Measurements from ENCODE around the gene ZFPL1.
A peak's percentile ranks its signal among the peaks of the same experiment; 100 is the strongest.

Gene ZFPL1

GRCh38 chr11:65083834-65084597 lies at the start of gene ZFPL1, which contains the start of gene CDCA5:
Gene ZFPL1 (plus strand): TSS chr11:65084222. CDS start chr11:65084699, 477 bp downstream.
Gene CDCA5 (minus strand): TSS chr11:65084040. CDS start chr11:65083978, 62 bp downstream.
- Histone ChIP-seq H3K9ac (ENCODE audit: low read depth, low read length) (peak within 1 kb of the TSS; percentile 99), H3K36me3 (ENCODE audit: insufficient read depth, low read depth, low read length) (peaks cover 64% of the 10 kb centered on the region), H3K27me3 (ENCODE audit: insufficient read depth, low read length) (no peaks in the 10 kb centered on the region), H3K4me3 (ENCODE audit: low read length) (peak within 1 kb of the TSS; percentile 97), H3K4me1 (ENCODE audit: insufficient read depth, low read length) (peaks cover 10% of the 10 kb centered on the region), H3K9me3 (ENCODE audit: insufficient read depth, low read depth, low read length) (no peaks in the 10 kb centered on the region), H3K27ac (ENCODE audit: low read length) (peak within 1 kb of the TSS; percentile 86)

GRCh38 chr11:65034423-65034822 lies 49.6 kb upstream of the ZFPL1 start:
- Histone ChIP-seq H3K9me3 (ENCODE audit: insufficient read depth, low read depth, low read length) (no peaks in the 10 kb centered on the region), H3K27me3 (ENCODE audit: insufficient read depth, low read length) (no peaks in the 10 kb centered on the region), H3K36me3 (ENCODE audit: insufficient read depth, low read depth, low read length) (peaks cover 7% of the 10 kb centered on the region), H3K27ac (ENCODE audit: low read length) (no peak overlapping the region), H3K9ac (ENCODE audit: low read depth, low read length) (no peak overlapping the region), H3K4me1 (ENCODE audit: insufficient read depth, low read length) (no peaks in the 10 kb centered on the region), H3K4me3 (ENCODE audit: low read length) (no peak overlapping the region)

GRCh38 chr11:65035579-65035978 lies 48.4 kb upstream of the ZFPL1 start:
- Histone ChIP-seq H3K4me3 (ENCODE audit: low read length) (no peak overlapping the region), H3K9ac (ENCODE audit: low read depth, low read length) (no peak overlapping the region), H3K27ac (ENCODE audit: low read length) (no peak overlapping the region), H3K36me3 (ENCODE audit: insufficient read depth, low read depth, low read length) (peaks cover 7% of the 10 kb centered on the region), H3K4me1 (ENCODE audit: insufficient read depth, low read length) (no peaks in the 10 kb centered on the region), H3K27me3 (ENCODE audit: insufficient read depth, low read length) (no peaks in the 10 kb centered on the region), H3K9me3 (ENCODE audit: insufficient read depth, low read depth, low read length) (no peaks in the 10 kb centered on the region)

GRCh38 chr11:65036931-65037330 lies 47.1 kb upstream of the ZFPL1 start:
- H3K36me3 ChIP-seq (ENCODE audit: insufficient read depth, low read depth, low read length) = peaks cover 7% of the 10 kb centered on the region
- no peaks in the 10 kb centered on the region for H3K4me1 ChIP-seq (ENCODE audit: insufficient read depth, low read length)
- H3K4me3 ChIP-seq (ENCODE audit: low read length) = no peak overlapping the region
- no peak overlapping the region for H3K27ac ChIP-seq (ENCODE audit: low read length)
- no peaks in the 10 kb centered on the region for H3K9me3 ChIP-seq (ENCODE audit: insufficient read depth, low read depth, low read length)
- no peak overlapping the region for H3K9ac ChIP-seq (ENCODE audit: low read depth, low read length)
- no peaks in the 10 kb centered on the region for H3K27me3 ChIP-seq (ENCODE audit: insufficient read depth, low read length)

- Histone ChIP-seq H3K9me3 (ENCODE audit: insufficient read depth, low read depth, low read length) (no peaks in the 10 kb centered on the region), H3K27ac (ENCODE audit: low read length) (no peak overlapping the region), H3K4me3 (ENCODE audit: low read length) (peak overlapping the region; percentile 91), H3K36me3 (ENCODE audit: insufficient read depth, low read depth, low read length) (peaks cover 29% of the 10 kb centered on the region), H3K27me3 (ENCODE audit: insufficient read depth, low read length) (no peaks in the 10 kb centered on the region), H3K4me1 (ENCODE audit: insufficient read depth, low read length) (no peaks in the 10 kb centered on the region), H3K9ac (ENCODE audit: low read depth, low read length) (peak overlapping the region; percentile 74; the same call in 1 of the 2 replicates)
Observed at GRCh38 chr11:65040520-65040846, 43.5 kb upstream of the ZFPL1 start.

GRCh38 chr11:65040847-65041622 lies 43.0 kb upstream of the ZFPL1 start, which contains the start of gene SAC3D1:
Gene SAC3D1 (plus strand): TSS chr11:65041210. CDS start chr11:65041293, 83 bp downstream.
- H3K9me3 ChIP-seq (ENCODE audit: insufficient read depth, low read depth, low read length) = no peaks in the 10 kb centered on the region
- no peaks in the 10 kb centered on the region for H3K4me1 ChIP-seq (ENCODE audit: insufficient read depth, low read length)
- peaks cover 29% of the 10 kb centered on the region for H3K36me3 ChIP-seq (ENCODE audit: insufficient read depth, low read depth, low read length)
- peak within 1 kb of the TSS; percentile 56 for H3K27ac ChIP-seq (ENCODE audit: low read length)
- no peaks in the 10 kb centered on the region for H3K27me3 ChIP-seq (ENCODE audit: insufficient read depth, low read length)
- H3K9ac ChIP-seq (ENCODE audit: low read depth, low read length) = peak within 1 kb of the TSS; percentile 74; the same call in 1 of the 2 replicates
- H3K4me3 ChIP-seq (ENCODE audit: low read length) = peak within 1 kb of the TSS; percentile 91

- no peak overlapping the region for H3K9ac ChIP-seq (ENCODE audit: low read depth, low read length)
- H3K4me3 ChIP-seq (ENCODE audit: low read length) = peak overlapping the region; percentile 91; the same call in 1 of the 2 replicates
- no peaks in the 10 kb centered on the region for H3K9me3 ChIP-seq (ENCODE audit: insufficient read depth, low read depth, low read length)
- no peak overlapping the region for H3K27ac ChIP-seq (ENCODE audit: low read length)
- H3K27me3 ChIP-seq (ENCODE audit: insufficient read depth, low read length) = no peaks in the 10 kb centered on the region; the same call in 1 of the 2 replicates
- peaks cover 27% of the 10 kb centered on the region for H3K36me3 ChIP-seq (ENCODE audit: insufficient read depth, low read depth, low read length)
- no peaks in the 10 kb centered on the region for H3K4me1 ChIP-seq (ENCODE audit: insufficient read depth, low read length)
Observed at GRCh38 chr11:65042891-65043290, 41.1 kb upstream of the ZFPL1 start.

GRCh38 chr11:65043881-65044501 lies 40.0 kb upstream of the ZFPL1 start:
- Histone ChIP-seq H3K9me3 (ENCODE audit: insufficient read depth, low read depth, low read length) (no peaks in the 10 kb centered on the region), H3K27ac (ENCODE audit: low read length) (no peak overlapping the region), H3K9ac (ENCODE audit: low read depth, low read length) (no peak overlapping the region), H3K27me3 (ENCODE audit: insufficient read depth, low read length) (peaks cover 4% of the 10 kb centered on the region; the same call in 1 of the 2 replicates), H3K4me1 (ENCODE audit: insufficient read depth, low read length) (no peaks in the 10 kb centered on the region), H3K4me3 (ENCODE audit: low read length) (no peak overlapping the region), H3K36me3 (ENCODE audit: insufficient read depth, low read depth, low read length) (peaks cover 22% of the 10 kb centered on the region)

GRCh38 chr11:65045061-65045460 lies 39.0 kb upstream of the ZFPL1 start:
- peaks cover 4% of the 10 kb centered on the region; the same call in 1 of the 2 replicates for H3K27me3 ChIP-seq (ENCODE audit: insufficient read depth, low read length)
- H3K9ac ChIP-seq (ENCODE audit: low read depth, low read length) = no peak overlapping the region
- H3K9me3 ChIP-seq (ENCODE audit: insufficient read depth, low read depth, low read length) = no peaks in the 10 kb centered on the region
- H3K4me3 ChIP-seq (ENCODE audit: low read length) = no peak overlapping the region
- H3K36me3 ChIP-seq (ENCODE audit: insufficient read depth, low read depth, low read length) = peaks cover 22% of the 10 kb centered on the region
- H3K4me1 ChIP-seq (ENCODE audit: insufficient read depth, low read length) = no peaks in the 10 kb centered on the region
- no peak overlapping the region for H3K27ac ChIP-seq (ENCODE audit: low read length)

- H3K36me3 ChIP-seq (ENCODE audit: insufficient read depth, low read depth, low read length) = peaks cover 22% of the 10 kb centered on the region
- H3K27me3 ChIP-seq (ENCODE audit: insufficient read depth, low read length) = peaks cover 4% of the 10 kb centered on the region; the same call in 1 of the 2 replicates
- no peak overlapping the region for H3K9ac ChIP-seq (ENCODE audit: low read depth, low read length)
- no peak overlapping the region for H3K4me3 ChIP-seq (ENCODE audit: low read length)
- H3K9me3 ChIP-seq (ENCODE audit: insufficient read depth, low read depth, low read length) = no peaks in the 10 kb centered on the region
- no peaks in the 10 kb centered on the region for H3K4me1 ChIP-seq (ENCODE audit: insufficient read depth, low read length)
- H3K27ac ChIP-seq (ENCODE audit: low read length) = no peak overlapping the region
Observed at GRCh38 chr11:65045728-65046127, 38.3 kb upstream of the ZFPL1 start.

- no peak overlapping the region for H3K27ac ChIP-seq (ENCODE audit: low read length)
- no peaks in the 10 kb centered on the region for H3K4me1 ChIP-seq (ENCODE audit: insufficient read depth, low read length)
- peaks cover 22% of the 10 kb centered on the region for H3K36me3 ChIP-seq (ENCODE audit: insufficient read depth, low read depth, low read length)
- peaks cover 4% of the 10 kb centered on the region; the same call in 1 of the 2 replicates for H3K27me3 ChIP-seq (ENCODE audit: insufficient read depth, low read length)
- H3K4me3 ChIP-seq (ENCODE audit: low read length) = peak overlapping the region; percentile 43; the same call in 1 of the 2 replicates
- H3K9ac ChIP-seq (ENCODE audit: low read depth, low read length) = no peak overlapping the region
- H3K9me3 ChIP-seq (ENCODE audit: insufficient read depth, low read depth, low read length) = no peaks in the 10 kb centered on the region
Observed at GRCh38 chr11:65047581-65048422, 36.2 kb upstream of the ZFPL1 start.

All from iPS-20b (cell line).